IPS DF 6.9 (cell line): Measurements from ENCODE around the gene LBX1.

Source experiments
- DNase-seq: peaks from one replicate; pipeline ENCODE4 v3.0.0-alpha.2; 2013; ENCODE audit warnings: low read depth, low spot score
- H3K27ac ChIP-seq: one replicate; pipeline ENCODE4 v1.5.1; 2013; ENCODE audit warnings: low read length, control low read depth
- H3K27me3 ChIP-seq: 2 replicates; pipeline ENCODE4 v1.6.1; 2013; ENCODE audit warnings: mild to moderate bottlenecking, low read length; ENCODE audit not compliant: control insufficient read depth, insufficient read depth
- H3K36me3 ChIP-seq: 2 replicates; pipeline ENCODE4 v1.6.1; 2013; ENCODE audit warnings: low read length; ENCODE audit not compliant: control insufficient read depth, insufficient read depth
- H3K4me1 ChIP-seq: 2 replicates; pipeline ENCODE4 v1.6.1; 2013; ENCODE audit warnings: low read length; ENCODE audit not compliant: control insufficient read depth, insufficient read depth
- H3K4me3 ChIP-seq: 2 replicates; pipeline ENCODE4 v1.5.1; 2013; ENCODE audit warnings: mild to moderate bottlenecking, low read length
- H3K9me3 ChIP-seq: 2 replicates; pipeline ENCODE4 v1.6.1; 2013; ENCODE audit warnings: low read length, inconsistent platforms; ENCODE audit not compliant: control insufficient read depth, insufficient read depth
- WGBS: extraction: QIAGEN DNeasy Blood & Tissue Kit; methylation state at CpG from one replicate; pipeline ENCODE4 v1.1.7; 2013; ENCODE audit warnings: mixed read lengths, missing lambda C conversion rate; ENCODE audit not compliant: insufficient read length, insufficient coverage; 5-methylcytosine and 5-hydroxymethylcytosine counted together

Gene LBX1

GRCh38 chr10:101262147-101262546, 32.9 kb upstream of the LBX1 start:
- no CpG with 5 or more reads among the region's 9 CpGs for WGBS
- no peak for DNase-seq
- peaks cover 12% of the 10 kb centered on the region for H3K4me1 ChIP-seq
- no peak overlapping the region for H3K27ac ChIP-seq
- H3K36me3 ChIP-seq: no peaks in the 10 kb centered on the region
- H3K4me3 ChIP-seq: no peak overlapping the region
- no peaks in the 10 kb centered on the region; the same call in 1 of the 2 replicates for H3K27me3 ChIP-seq
- no peaks in the 10 kb centered on the region for H3K9me3 ChIP-seq

- H3K9me3 ChIP-seq: no peaks in the 10 kb centered on the region
- no peak for DNase-seq
- no peaks in the 10 kb centered on the region for H3K36me3 ChIP-seq
- H3K27ac ChIP-seq: no peak overlapping the region
- WGBS: no CpG with 5 or more reads among the region's 3 CpGs
- no peak overlapping the region for H3K4me3 ChIP-seq
- H3K4me1 ChIP-seq: peaks cover 12% of the 10 kb centered on the region
- H3K27me3 ChIP-seq: no peaks in the 10 kb centered on the region; the same call in 1 of the 2 replicates
These were observed 32.4 kb upstream of the LBX1 start for GRCh38 chr10:101261702-101262101.

- Histone ChIP-seq H3K27ac (no peak overlapping the region), H3K4me1 (peaks cover 10% of the 10 kb centered on the region), H3K9me3 (no peaks in the 10 kb centered on the region), H3K27me3 (no peaks in the 10 kb centered on the region; the same call in 1 of the 2 replicates), H3K4me3 (no peak overlapping the region), H3K36me3 (no peaks in the 10 kb centered on the region)
- WGBS: no CpG with 5 or more reads among the region's 21 CpGs
- no peak for DNase-seq
These were observed 31.7 kb upstream of the LBX1 start for GRCh38 chr10:101260764-101261481.

DNA sequence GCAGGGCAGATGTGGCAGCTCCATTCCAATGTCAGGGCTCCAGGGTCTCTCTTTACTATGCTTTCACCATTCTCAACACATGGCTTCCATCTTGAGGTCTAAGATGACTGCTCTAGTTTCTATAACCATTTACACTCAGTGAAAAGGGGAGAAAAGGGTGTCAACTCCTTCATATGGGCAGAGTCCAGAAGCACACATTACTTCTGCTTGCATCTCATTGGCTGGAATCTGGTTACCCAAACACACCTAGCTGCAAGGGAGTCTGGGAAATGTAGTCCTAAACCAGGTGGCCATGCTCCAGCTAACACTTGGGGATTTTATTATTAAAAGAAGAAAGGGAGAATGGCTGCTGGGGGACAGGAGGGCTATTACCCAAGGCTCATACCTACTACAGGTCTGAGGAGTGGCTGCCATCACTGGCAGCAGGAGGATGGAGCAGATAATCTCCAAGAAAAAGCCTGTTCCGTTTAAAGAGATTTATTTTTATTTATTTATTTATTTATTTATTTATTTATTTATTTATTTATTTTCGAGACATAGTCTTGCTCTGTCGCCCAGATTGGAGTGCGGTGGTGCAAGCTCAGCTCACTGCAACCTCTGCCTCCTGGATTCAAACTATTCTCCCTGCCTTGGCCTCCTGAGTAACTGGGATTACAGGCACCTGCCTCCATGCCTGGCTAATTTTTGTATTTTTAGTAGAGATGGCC, 29.1 kb upstream of the LBX1 start:
- no CpG with 5 or more reads among the region's 4 CpGs for WGBS
- H3K4me1 ChIP-seq: peaks cover 10% of the 10 kb centered on the region

DNA sequence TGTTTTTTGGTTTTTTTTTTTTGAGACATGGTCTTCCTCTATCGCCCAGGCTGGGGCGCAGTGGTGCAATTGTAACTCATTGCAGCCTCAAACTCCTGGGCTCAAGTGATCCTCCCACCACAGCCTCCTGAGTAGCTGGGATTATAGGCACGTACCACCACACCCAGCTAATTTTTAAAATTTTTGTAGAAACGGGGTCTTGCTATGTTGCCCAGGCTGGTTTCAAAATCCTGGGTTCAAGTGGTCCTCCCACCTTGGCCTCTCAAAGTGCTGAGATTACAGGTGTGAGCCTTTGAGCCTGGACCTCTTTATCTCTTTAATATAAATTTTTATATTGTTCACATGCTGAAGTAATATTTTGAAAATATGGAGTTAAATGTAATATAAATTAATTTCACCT, 28.2 kb upstream of the LBX1 start:
- no CpG with 5 or more reads among the region's 4 CpGs for whole genome bisulfite sequencing
- H3K4me3 ChIP-seq: no peak overlapping the region
- H3K4me1 ChIP-seq: peaks cover 7% of the 10 kb centered on the region
- H3K9me3 ChIP-seq: no peaks in the 10 kb centered on the region
- DNase-seq: no peak
- no peaks in the 10 kb centered on the region for H3K36me3 ChIP-seq
- H3K27ac ChIP-seq: no peak overlapping the region
- H3K27me3 ChIP-seq: no peaks in the 10 kb centered on the region; the same call in 1 of the 2 replicates

More for the DNA sequence above, 29.1 kb upstream of the LBX1 start:
- Histone ChIP-seq H3K27ac (no peak overlapping the region), H3K27me3 (no peaks in the 10 kb centered on the region; the same call in 1 of the 2 replicates), H3K4me3 (no peak overlapping the region), H3K9me3 (no peaks in the 10 kb centered on the region), H3K36me3 (no peaks in the 10 kb centered on the region)
- no peak for DNase-seq

DNA sequence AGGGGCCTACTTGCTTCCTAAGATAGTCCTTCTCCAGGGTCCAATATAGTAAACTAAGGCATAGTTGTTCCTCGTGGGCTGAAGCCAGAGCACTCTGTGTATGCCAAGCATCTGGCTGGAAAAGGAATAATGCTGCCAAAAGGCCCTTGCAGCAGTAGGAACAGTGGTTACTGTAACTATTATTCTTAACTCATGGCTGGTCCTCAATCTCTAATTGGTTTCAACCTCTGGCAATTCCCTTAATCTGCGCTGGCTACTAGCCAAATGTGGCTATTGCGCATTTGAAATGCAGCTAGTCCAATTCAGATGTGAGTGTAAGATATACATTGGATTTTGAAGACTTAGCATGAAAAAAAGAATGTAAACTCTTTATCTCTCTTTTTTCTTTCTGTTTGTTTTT, 27.8 kb upstream of the LBX1 start:
- no peaks in the 10 kb centered on the region for H3K9me3 ChIP-seq
- no peaks in the 10 kb centered on the region for H3K36me3 ChIP-seq
- no peaks in the 10 kb centered on the region; the same call in 1 of the 2 replicates for H3K27me3 ChIP-seq
- WGBS: no CpG with 5 or more reads among the region's 3 CpGs
- no peak overlapping the region for H3K4me3 ChIP-seq
- H3K4me1 ChIP-seq: peaks cover 7% of the 10 kb centered on the region
- DNase-seq: no peak
- no peak overlapping the region for H3K27ac ChIP-seq

DNA sequence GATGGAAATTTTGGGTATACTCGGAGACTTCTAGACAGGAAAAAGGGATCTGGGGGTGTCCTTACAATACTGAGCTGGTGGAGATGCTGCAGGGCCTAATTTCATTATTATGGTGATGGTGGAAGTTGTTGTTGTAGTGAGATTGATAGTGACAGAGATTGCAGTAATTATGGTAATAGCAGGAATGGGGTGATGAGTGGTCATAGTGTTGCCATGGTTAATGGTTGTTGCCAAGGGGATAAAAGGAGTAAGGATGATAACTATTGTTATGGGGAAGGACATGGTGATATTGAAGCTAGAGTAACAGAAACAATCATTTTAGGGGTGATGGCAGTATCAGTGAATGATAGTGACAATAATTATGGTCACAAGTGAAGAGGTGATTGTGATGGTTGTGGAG, 27.1 kb upstream of the LBX1 start:
- WGBS: no CpG with 5 or more reads among the region's 1 CpG
- Histone ChIP-seq H3K4me3 (no peak overlapping the region), H3K4me1 (peaks cover 4% of the 10 kb centered on the region), H3K9me3 (no peaks in the 10 kb centered on the region), H3K36me3 (no peaks in the 10 kb centered on the region), H3K27me3 (no peaks in the 10 kb centered on the region; the same call in 1 of the 2 replicates), H3K27ac (no peak overlapping the region)
- DNase-seq: no peak

- no peaks in the 10 kb centered on the region for H3K9me3 ChIP-seq
- H3K4me1 ChIP-seq: no peaks in the 10 kb centered on the region; the same call in 1 of the 2 replicates
- H3K27me3 ChIP-seq: no peaks in the 10 kb centered on the region
- no peak overlapping the region for H3K4me3 ChIP-seq
- WGBS: no CpG with 5 or more reads among the region's 7 CpGs
- H3K27ac ChIP-seq: no peak overlapping the region
- H3K36me3 ChIP-seq: no peaks in the 10 kb centered on the region
- no peak for DNase-seq
These were observed 20.9 kb upstream of the LBX1 start for GRCh38 chr10:101250136-101250535.

- H3K4me3 ChIP-seq: no peak overlapping the region
- H3K36me3 ChIP-seq: no peaks in the 10 kb centered on the region
- no peak for DNase-seq
- H3K9me3 ChIP-seq: no peaks in the 10 kb centered on the region
- no peak overlapping the region for H3K27ac ChIP-seq
- H3K4me1 ChIP-seq: no peaks in the 10 kb centered on the region
- WGBS: no CpG with 5 or more reads among the region's 15 CpGs
- 0 out of 2 replicates have a peak, but pooled peaks cover 1% of the 10 kb centered on the region for H3K27me3 ChIP-seq
These were observed 19.9 kb upstream of the LBX1 start for GRCh38 chr10:101249171-101249581.

DNA sequence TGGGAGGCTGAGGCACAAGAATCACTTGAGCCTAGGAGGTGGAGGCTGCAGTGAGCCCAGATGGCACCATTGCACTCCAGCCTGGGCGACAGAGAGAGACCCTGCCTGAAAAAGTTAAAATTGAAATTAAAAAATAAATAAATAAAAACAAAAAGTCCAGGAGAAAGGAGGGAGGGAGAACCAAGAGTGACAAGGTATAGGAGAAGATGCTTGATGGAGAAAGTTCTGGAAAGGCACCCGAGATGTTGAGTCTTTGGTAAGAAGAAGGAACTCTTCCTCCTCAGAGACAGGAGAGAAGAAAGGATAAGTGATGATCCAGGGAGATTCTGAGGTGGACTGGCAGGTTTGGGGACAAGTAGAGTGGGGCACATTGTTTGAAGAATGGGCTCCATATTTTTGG, 17.4 kb upstream of the LBX1 start:
- WGBS: no CpG with 5 or more reads among the region's 2 CpGs
- no peak overlapping the region for H3K4me3 ChIP-seq
- H3K27me3 ChIP-seq: peaks cover 3% of the 10 kb centered on the region; the same call in 1 of the 2 replicates
- H3K27ac ChIP-seq: no peak overlapping the region
- H3K4me1 ChIP-seq: no peaks in the 10 kb centered on the region
- no peaks in the 10 kb centered on the region for H3K9me3 ChIP-seq
- no peaks in the 10 kb centered on the region for H3K36me3 ChIP-seq
- DNase-seq: no peak
